Renal pelvis (tissue), 12 donors: ENCODE data around the gene VPS72. TPM values are rescaled to one million over a fixed set of nuclear protein-coding genes. Genes with fewer than 3 reads are reported as not detected.
"Not testable (repeated sequence)": the region's sequence is repeated elsewhere in the genome, so short reads cannot be mapped to it uniquely, and the experiment has no call there.

Experiments
- DNase-seq: peaks from one replicate; pipeline ENCODE4 v3.0.0-alpha.2; 2013
- long read RNA-seq, 16 experiments: transcript quantifications; one replicate each; lab custom pipeline, GENCODE V29; 2026
- polyA plus RNA-seq, 3 donors: library from polyadenylated mRNA; unstranded; fragments of 120-200 nt; gene quantifications; one replicate each; pipeline ENCODE4 v1.2.1, GENCODE V29; 2013; ENCODE audit not compliant: insufficient read length in 3 of 3

Gene VPS72, protein sequence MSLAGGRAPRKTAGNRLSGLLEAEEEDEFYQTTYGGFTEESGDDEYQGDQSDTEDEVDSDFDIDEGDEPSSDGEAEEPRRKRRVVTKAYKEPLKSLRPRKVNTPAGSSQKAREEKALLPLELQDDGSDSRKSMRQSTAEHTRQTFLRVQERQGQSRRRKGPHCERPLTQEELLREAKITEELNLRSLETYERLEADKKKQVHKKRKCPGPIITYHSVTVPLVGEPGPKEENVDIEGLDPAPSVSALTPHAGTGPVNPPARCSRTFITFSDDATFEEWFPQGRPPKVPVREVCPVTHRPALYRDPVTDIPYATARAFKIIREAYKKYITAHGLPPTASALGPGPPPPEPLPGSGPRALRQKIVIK
- 10 to 100 TPM; 72.3 to 75.9 (median 73.5) TPM for polyA plus RNA-seq
- long read RNA-seq, donor 1, transcript VPS72-202 (6 exons, 1,527 nt): major isoform, 29 of 45 reads
- long read RNA-seq, donor 1, partial matches to known transcripts: 12 of 45 reads
- long read RNA-seq, donor 1, other reads (novel, unspliced or antisense): 0 of 45 reads
- long read RNA-seq, donor 2, transcript VPS72-202 (6 exons, 1,527 nt): major isoform, 56 of 61 reads
- long read RNA-seq, donor 2, partial matches to known transcripts: 5 of 61 reads
- long read RNA-seq, donor 2, other reads (novel, unspliced or antisense): 0 of 61 reads
- long read RNA-seq, donor 3, transcript VPS72-202 (6 exons, 1,527 nt): major isoform, 24 of 46 reads
- long read RNA-seq, donor 3, partial matches to known transcripts: 22 of 46 reads
- long read RNA-seq, donor 3, other reads (novel, unspliced or antisense): 0 of 46 reads
- long read RNA-seq, donor 4, transcript VPS72-204 (2 exons, 568 nt): minor isoform, 5 of 452 reads
- long read RNA-seq, donor 4, transcript VPS72-202 (6 exons, 1,527 nt): major isoform, 42 of 452 reads
- long read RNA-seq, donor 4, partial matches to known transcripts: 371 of 452 reads
- long read RNA-seq, donor 4, other reads (novel, unspliced or antisense): 32 of 452 reads
- long read RNA-seq, donor 5, transcript VPS72-202 (6 exons, 1,527 nt): major isoform, 9 of 9 reads
- long read RNA-seq, donor 5, partial matches to known transcripts: 0 of 9 reads
- long read RNA-seq, donor 5, other reads (novel, unspliced or antisense): 0 of 9 reads
- long read RNA-seq, donor 6, transcript VPS72-202 (6 exons, 1,527 nt): major isoform, 30 of 32 reads
- long read RNA-seq, donor 6, partial matches to known transcripts: 0 of 32 reads
- long read RNA-seq, donor 6, other reads (novel, unspliced or antisense): 0 of 32 reads
- long read RNA-seq, donor 7, transcript VPS72-202 (6 exons, 1,527 nt): major isoform, 31 of 38 reads
- long read RNA-seq, donor 7, partial matches to known transcripts: 5 of 38 reads
- long read RNA-seq, donor 7, other reads (novel, unspliced or antisense): 0 of 38 reads
- long read RNA-seq, donor 8, transcript VPS72-202 (6 exons, 1,527 nt): major isoform, 9 of 9 reads
- long read RNA-seq, donor 8, partial matches to known transcripts: 0 of 9 reads
- long read RNA-seq, donor 8, other reads (novel, unspliced or antisense): 0 of 9 reads
- long read RNA-seq, donor 9, transcript VPS72-202 (6 exons, 1,527 nt): major isoform, 39 of 68 reads
- long read RNA-seq, donor 9, partial matches to known transcripts: 27 of 68 reads
- long read RNA-seq, donor 9, other reads (novel, unspliced or antisense): 0 of 68 reads
- long read RNA-seq, donor 10, transcript VPS72-202 (6 exons, 1,527 nt): major isoform, 22 of 366 reads
- long read RNA-seq, donor 10, partial matches to known transcripts: 265 of 366 reads
- long read RNA-seq, donor 10, other reads (novel, unspliced or antisense): 78 of 366 reads
- long read RNA-seq, donor 11, transcript VPS72-202 (6 exons, 1,527 nt): major isoform, 16 of 16 reads
- long read RNA-seq, donor 11, partial matches to known transcripts: 0 of 16 reads
- long read RNA-seq, donor 11, other reads (novel, unspliced or antisense): 0 of 16 reads
- long read RNA-seq, donor 12, transcript VPS72-202 (6 exons, 1,527 nt): major isoform, 44 of 51 reads
- long read RNA-seq, donor 12, partial matches to known transcripts: 5 of 51 reads
- long read RNA-seq, donor 12, other reads (novel, unspliced or antisense): 0 of 51 reads
- long read RNA-seq, donor 13, transcript VPS72-202 (6 exons, 1,527 nt): major isoform, 14 of 30 reads
- long read RNA-seq, donor 13, partial matches to known transcripts: 14 of 30 reads
- long read RNA-seq, donor 13, other reads (novel, unspliced or antisense): 0 of 30 reads
- long read RNA-seq, donor 14: 0 reads
- long read RNA-seq, donor 15, transcript VPS72-202 (6 exons, 1,527 nt): major isoform, 36 of 45 reads
- long read RNA-seq, donor 15, partial matches to known transcripts: 5 of 45 reads
- long read RNA-seq, donor 15, other reads (novel, unspliced or antisense): 0 of 45 reads
- long read RNA-seq, donor 16, transcript VPS72-202 (6 exons, 1,527 nt): major isoform, 30 of 36 reads
- long read RNA-seq, donor 16, partial matches to known transcripts: 6 of 36 reads
- long read RNA-seq, donor 16, other reads (novel, unspliced or antisense): 0 of 36 reads

DNA sequence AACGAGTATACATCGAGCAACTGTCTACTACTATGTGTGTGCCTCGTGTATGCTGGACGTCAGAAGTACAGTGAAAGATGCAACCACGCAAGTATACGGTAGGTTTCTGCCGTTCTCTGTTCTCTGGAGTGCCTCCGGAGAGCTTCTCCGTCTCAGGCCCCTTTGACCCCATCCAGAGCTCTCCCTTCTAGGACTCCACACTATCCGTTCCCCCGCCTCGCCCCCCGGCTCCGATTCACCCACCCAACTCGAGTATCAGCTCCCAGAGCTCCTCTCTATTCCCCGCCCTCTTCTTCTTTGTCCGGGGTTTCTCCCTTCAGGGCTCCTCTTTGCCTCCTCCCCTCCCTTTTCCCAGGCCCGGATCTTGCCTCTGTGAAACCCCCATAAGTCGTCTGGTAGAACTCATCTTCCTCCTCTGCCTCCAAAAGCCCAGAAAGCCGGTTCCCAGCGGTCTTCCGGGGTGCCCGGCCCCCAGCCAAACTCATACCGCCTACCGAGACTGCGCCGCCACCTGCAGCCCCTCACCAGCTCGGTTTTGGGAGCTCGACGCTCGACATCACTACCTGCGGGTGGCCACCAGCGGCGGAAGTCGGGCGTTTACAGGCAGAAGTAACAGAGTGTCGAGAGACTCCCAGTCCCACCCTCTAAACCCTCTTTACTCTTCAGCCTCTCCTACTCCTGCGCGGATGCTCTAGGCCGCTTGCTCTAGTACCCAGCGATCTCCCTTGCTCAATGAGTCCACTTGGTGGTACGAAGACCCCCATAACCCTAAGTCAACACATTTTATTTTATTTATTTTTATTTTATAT is at the start of gene VPS72:
Gene VPS72, minus strand, starts transcription at position 561 of the 809 bp plus-strand sequence. Its CDS starts 76 bp downstream, at position 485.
- peak; percentile 91 for DNase-seq

DNA sequence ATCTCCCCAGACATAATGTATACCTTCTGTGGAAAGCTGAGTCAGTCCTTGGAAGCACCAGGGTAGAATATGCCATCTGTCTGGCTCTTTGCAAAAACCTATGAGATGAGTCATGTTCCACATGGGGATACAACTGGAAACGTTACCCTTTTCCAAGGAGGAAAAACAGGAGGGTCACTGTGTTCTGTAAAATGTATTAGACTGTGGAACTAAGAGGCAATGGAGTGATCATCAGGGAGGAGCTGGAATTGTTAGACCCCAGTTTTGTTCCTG is 48.4 kb upstream of the VPS72 start:
- DNase-seq: no peak

DNA sequence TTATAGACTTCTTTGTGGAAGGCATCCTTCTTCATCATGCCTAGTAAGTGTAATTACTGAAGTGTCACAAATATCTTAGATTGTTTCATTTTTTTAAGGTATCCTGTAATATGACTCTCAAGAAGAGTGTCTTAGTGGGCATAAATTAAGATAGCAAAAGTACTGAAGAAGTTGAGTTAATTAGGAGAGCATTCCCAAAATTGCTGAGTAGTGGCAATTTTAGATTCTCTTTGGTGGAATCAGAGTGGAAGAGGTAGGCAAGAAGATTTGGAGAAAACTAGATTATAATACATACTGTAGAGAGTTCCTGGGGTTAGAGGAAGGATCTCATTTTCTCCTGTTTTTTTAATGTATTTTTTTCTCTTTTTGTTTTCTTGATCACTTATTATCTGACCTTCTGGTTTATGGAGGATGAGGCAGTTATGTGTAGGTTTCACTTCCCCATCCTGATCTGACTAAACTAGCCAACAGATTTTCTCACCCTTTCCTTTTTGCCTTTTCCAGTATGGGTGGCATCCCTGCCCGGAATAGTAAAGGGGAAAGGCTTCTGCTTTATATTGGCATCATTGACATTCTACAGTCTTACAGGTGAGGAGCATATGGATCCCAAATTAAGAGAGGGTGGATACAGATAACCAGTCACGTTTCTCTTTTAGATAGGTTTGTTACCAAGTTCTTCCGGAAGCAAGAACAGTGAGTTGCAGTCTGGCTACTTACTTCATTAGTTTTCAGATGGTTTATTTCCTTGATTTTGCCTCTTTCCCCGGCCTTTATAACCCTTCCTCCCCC is 47.9 kb upstream of the VPS72 start:
- no peak for DNase-seq

DNA sequence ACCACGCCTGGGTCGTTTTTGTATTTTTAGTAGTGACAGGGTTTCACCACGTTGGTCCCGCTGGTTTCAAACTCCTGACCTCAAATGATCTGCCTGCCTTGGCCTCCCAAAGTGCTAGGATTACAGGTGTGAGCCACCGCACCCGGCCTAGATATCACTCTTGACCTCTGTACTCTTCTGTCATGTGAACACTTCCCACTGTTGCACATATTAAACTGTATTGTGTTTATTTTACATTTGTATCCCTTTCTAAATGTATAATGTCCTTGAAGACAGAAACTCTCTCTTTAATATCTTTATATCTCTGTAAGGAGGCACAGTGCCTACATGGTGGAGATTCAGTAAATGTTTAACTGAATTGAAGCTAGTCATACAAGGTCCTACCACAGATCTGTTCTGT is 45.2 kb upstream of the VPS72 start:
- no peak for DNase-seq

DNA sequence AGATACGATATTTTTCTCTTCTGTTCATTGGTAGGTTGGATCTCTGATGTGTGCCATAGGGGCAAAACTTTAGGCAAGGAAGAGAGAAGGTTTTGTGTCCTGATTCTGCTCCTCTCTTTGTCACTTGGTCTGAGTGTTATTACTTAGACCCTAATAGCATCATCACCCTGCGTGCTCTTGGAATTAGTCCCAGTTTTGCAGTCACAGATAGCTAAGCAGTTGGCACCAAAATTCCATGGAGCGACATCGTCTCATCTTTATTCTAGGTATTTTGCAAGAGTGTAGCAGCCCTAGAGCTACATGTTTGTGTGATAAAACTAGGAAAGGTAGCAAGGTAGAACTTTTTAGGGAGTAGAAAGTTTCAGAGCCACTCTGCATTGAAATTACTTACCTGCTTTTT is 32.1 kb upstream of the VPS72 start:
- no peak for DNase-seq

DNA sequence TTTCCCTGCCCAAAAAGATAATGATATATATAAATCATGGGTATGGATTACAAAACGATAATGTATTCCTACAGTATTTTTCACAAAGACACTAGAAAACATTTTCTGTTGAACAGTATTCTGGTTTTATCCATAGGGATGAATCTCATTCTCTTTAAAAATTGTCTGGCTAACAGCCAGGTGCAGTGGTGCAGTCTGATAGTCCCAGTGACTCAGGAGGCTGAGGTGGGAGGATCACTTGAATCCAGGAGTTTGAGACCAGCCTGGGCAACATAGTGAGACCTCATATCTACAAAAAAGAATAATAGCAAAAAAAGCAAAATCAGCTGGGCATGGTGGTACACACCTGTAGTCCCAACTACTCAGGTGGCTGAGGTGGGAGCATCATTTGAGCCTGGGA is 31.6 kb upstream of the VPS72 start:
- DNase-seq: no peak

DNA sequence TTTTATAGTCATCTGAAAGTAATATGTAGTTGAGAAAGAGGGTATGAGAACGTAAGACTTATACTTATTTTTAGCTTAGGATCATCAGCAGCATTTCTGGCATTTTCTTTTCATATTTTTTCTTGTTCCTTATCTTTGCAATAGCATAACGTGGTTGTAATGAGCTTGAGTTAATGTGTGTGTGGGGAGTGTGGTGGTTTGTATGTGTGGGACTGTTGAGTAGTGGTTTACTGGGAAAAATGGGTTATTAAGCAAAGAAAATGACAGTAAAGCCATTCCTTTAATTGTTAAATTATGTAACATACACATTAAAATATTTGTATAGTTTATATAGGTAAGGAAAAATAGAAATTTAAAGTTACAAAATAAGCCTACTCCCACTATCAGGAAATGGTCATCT is 23.6 kb upstream of the VPS72 start:
- no peak for DNase-seq

DNA sequence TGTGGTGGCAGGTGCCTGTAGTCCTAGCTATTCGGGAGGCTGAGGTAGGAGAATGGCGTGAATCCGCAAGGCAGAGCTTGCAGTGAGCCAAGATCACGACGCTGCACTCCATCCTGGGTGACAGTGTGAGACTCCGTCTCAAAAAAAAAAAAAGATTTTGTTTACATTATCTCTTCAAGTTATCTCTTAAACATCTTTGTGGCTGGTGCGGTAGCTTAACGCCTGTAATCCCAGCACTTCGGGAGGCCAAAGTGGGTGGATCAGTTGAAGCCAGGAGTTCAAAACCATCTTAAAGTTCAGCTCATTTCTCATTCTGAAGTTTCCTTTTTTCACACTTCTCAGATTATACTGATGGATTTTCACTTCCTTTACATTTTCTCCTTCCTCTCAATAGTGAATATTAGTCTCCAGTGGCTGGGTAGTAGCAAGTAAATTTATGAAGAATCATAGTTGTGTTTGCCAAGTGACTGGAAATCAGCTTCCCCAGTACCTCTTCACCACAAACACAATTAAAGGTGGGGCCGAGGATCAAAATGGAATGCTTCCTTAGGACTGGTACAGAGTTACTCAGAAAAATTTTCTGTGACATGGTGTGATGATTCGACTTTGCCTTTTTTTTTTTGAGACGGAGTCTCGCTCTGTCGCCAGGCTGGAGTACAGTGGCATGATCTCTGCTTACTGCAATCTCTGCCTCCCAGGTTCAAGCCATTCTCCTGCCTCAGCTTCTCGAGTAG is 22.1 kb upstream of the VPS72 start:
- DNase-seq: no peak

DNA sequence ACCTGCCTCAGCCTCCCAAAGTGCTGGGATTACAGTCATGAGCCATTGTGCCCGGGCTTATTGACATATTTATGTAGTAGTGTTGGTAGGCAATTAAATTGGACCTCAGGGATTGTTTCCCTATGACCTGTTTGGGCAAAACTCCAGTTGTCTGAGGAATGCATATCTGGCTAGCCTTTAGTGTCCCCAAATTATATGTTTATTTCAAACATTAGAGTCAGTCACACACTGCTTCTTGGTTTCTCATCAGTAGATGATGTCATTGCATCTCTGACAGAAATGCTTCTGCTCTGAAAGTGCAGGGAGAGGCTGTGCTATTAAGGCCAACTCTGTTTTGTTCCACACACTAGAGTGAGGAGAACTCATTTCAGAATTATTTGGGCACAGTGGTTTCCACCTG is 20.8 kb upstream of the VPS72 start:
- DNase-seq: no peak

DNA sequence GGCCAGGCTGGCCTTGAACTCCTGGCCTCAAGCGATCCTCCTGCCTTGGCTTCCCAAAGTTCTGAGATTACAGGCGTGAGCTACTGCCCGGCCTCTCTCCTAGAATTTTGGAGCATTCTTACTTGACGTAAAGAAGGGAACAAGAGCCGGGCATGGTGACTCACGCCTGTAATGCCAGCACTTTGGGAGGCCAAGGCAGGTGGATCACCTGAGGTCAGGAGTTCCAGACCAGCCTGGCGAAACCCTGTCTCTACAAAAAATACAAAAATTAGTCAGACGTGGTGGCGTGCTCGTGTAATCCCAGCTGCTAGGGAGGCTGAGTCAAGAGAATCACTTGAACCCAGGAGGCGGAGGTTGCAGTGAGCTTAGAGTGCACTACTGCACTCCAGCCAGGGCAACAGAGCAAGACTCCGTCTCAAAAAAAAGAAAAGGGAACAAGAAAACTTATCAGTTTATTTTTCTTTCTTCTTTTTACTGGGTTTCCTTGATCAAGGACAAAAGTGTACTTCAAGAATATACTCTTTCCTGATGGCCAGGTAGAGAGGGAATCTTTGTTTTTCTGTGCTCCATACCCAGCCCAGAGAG is 15.5 kb upstream of the VPS72 start:
- not testable (repeated sequence) for DNase-seq

DNA sequence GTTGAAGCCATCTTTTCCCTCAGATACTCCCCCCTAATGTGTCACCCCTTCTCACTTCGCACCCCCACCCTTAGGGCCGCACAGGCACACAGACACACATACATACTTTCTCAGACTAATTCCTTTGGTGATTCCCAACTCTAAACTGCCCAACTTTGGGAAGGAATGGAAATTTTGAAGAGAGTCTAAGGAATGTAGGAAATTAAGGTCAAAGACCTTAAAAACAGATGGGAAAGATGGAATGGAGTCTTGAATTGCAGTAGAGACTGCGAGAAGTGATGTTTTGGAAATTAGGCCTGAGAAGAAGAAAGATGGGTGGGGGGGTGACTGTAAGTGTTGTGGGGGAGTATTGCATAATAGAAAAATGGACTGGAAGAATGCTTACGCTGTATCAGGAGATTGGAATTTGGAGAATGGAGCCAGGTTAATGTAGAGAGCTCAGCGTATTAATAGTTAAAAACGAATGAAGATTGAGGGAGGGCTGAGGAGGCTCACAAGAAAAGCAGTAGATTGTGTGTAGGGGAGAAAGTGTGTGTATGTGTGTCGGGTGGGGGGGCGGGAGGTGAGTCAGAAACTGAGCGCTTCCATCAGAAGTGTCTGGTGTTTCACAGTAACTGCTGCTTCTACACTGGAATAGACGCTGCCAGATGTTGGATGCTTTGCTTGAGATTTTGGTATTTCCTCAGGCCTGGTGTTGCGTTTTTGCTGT is 10.0 kb upstream of the VPS72 start:
- DNase-seq: no peak

DNA sequence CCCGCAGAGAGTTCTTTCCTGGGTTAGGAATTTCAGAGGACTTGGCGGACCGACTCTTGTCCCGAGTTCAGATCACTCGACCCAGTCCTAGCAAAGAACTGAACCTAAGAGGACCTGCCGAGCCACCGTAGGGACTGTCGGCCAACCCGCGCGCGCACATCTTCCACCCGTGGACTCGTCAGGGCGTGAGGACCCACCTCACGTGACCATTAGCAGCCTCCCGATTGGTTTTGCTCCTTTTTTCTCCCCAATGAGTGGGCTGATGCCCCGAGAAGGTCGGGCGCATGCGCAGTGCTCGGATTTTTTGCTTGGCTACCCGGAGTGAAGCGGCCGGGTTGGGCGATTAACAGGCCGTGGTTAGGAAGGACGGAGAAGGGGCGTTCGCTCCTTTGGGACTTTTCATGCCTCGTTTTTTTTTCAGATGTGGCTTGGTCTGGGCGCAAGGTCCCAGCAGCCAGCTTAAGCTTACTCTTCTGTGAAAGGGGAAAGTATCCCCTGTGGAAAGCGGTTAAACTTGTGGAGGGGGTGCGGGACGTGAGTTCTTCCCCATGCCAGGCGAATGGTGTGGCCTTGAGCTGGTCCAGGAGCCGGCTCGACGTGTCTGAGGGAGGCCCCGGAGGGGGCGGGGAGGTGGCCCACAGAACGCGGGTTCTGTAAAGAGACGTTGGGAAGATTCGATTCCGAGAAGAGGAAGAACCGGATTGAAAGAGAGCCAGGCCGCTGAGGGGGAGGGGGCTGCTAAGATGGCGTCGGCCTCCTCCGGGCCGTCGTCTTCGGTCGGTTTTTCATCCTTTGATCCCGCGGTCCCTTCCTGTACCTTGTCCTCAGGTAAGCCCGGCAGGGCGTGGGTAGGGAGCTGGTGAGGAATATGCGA is 8.5 kb upstream of the VPS72 start, which contains the start of gene PIP5K1A:
Gene PIP5K1A, plus strand, starts transcription at position 299 of the 874 bp plus-strand sequence. Its CDS starts 445 bp downstream, at position 744.
- DNase-seq: peak; percentile 99

DNA sequence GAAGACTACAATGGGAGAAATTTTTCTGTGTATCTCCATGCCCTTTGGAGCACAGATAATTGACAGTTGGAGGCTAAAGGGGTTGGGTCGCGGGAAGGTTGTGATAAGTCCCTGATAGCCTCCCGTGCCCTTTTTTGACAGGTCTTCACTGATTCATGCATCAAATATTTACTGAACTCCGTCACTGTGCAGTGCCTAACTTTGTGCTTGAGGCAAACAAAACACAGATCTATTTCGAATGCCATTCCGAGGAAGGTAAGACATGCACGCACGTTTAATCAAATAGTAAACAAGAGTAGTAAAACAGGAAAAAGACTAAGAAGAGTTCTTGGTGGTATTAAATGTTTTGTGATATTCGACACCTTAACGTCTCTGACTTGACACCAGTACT is 7.9 kb upstream of the VPS72 start:
- DNase-seq: no peak

DNA sequence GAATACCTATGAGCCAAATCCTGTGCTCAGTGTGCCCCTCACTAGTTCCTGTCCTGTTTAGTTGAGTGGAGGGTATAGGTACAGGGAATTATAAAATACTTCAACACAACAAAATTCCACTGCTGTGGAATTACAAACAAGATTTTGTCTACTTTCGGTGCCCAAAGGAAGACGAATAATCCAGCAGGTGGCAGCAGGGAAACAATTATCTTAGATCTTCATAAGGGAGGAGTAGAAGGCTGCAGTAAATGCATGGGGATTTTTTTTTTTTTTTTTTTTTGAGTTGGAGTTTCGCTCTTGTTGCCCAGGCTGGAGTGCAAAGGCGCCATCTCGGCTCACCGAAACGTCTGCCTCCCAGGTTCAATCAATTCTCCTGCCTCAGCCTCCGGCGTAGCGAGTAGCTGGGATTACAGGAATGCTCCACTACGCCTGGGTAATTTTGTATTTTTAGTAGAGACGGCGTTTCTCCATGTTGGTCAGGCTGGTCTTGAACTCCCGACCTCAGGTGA is 6.3 kb upstream of the VPS72 start:
- DNase-seq: peak; percentile 87
